ENCODE measurements around the gene DPT. TPM values are rescaled to one million over a fixed set of nuclear protein-coding genes. Genes with fewer than 3 reads are reported as not detected.

Gene DPT
- total RNA-seq, 2 experiments from 2014 or later = not detected

- Mint-ChIP-seq H3K27me3 (ENCODE audit: low read depth) (no peaks in the 10 kb centered on the region), H3K4me3 (no peak overlapping the region), H3K36me3 (ENCODE audit: low read depth) (no peaks in the 10 kb centered on the region), H3K27ac (no peak overlapping the region), H3K9me3 (no peaks in the 10 kb centered on the region), H3K4me1 (ENCODE audit: low read depth) (no peaks in the 10 kb centered on the region)
- intact Hi-C loops (cut with micrococcal nuclease) = no loop called here
- CTCF ChIA-PET = no interaction called here
- DNase-seq = no peak
Observed at GRCh38 chr1:168759077-168759476, 30.1 kb upstream of the DPT start.

- Mint-ChIP-seq H3K9me3 (no peaks in the 10 kb centered on the region), H3K4me1 (ENCODE audit: low read depth) (no peaks in the 10 kb centered on the region), H3K36me3 (ENCODE audit: low read depth) (no peaks in the 10 kb centered on the region), H3K4me3 (no peak overlapping the region), H3K27ac (no peak overlapping the region), H3K27me3 (ENCODE audit: low read depth) (no peaks in the 10 kb centered on the region)
- CTCF ChIA-PET = no interaction called here
- no peak for DNase-seq
- intact Hi-C loops (cut with micrococcal nuclease) = no loop called here
Observed at GRCh38 chr1:168758503-168758902, 29.5 kb upstream of the DPT start.

GRCh38 chr1:168755800-168756418 lies 26.9 kb upstream of the DPT start:
- CTCF ChIA-PET = interaction anchor here (0.5 to 0.9 kb wide), 3 partner anchors 18 to 592 kb away, joined by 3 to 4 read pairs (median 3); no protein-coding TSS in a partner anchor
- no peak overlapping the region for H3K27ac Mint-ChIP-seq

GRCh38 chr1:168752171-168752832 lies 23.3 kb upstream of the DPT start:
- Mint-ChIP-seq H3K36me3 (ENCODE audit: low read depth) (no peaks in the 10 kb centered on the region), H3K4me3 (no peak overlapping the region), H3K27me3 (ENCODE audit: low read depth) (peaks cover 12% of the 10 kb centered on the region), H3K4me1 (ENCODE audit: low read depth) (no peaks in the 10 kb centered on the region), H3K27ac (no peak overlapping the region), H3K9me3 (no peaks in the 10 kb centered on the region)
- DNase-seq = no peak
- intact Hi-C loops (cut with micrococcal nuclease) = no loop called here
- CTCF ChIA-PET = no interaction called here

More at GRCh38 chr1:168755800-168756418, 26.9 kb upstream of the DPT start:
- Mint-ChIP-seq H3K27me3 (ENCODE audit: low read depth) (peaks cover 8% of the 10 kb centered on the region), H3K9me3 (no peaks in the 10 kb centered on the region), H3K4me3 (no peak overlapping the region), H3K36me3 (ENCODE audit: low read depth) (no peaks in the 10 kb centered on the region), H3K4me1 (ENCODE audit: low read depth) (no peaks in the 10 kb centered on the region)
- DNase-seq = no peak
- intact Hi-C loops (cut with micrococcal nuclease) = no loop called here

GRCh38 chr1:168751195-168751650 lies 22.2 kb upstream of the DPT start:
- peaks cover 12% of the 10 kb centered on the region for H3K27me3 Mint-ChIP-seq (ENCODE audit: low read depth)
- CTCF ChIA-PET = no interaction called here
- intact Hi-C loops (cut with micrococcal nuclease) = no loop called here

GRCh38 chr1:168742994-168743650 lies 14.1 kb upstream of the DPT start:
- CTCF ChIA-PET = interaction anchor here (1.0 kb wide), 1 partner anchor 12 kb away, joined by 3 read pairs; no protein-coding TSS in a partner anchor
- Mint-ChIP-seq H3K27me3 (ENCODE audit: low read depth) (no peaks in the 10 kb centered on the region), H3K4me1 (ENCODE audit: low read depth) (no peaks in the 10 kb centered on the region), H3K27ac (no peak overlapping the region), H3K9me3 (no peaks in the 10 kb centered on the region), H3K4me3 (no peak overlapping the region), H3K36me3 (ENCODE audit: low read depth) (no peaks in the 10 kb centered on the region)
- DNase-seq = no peak
- intact Hi-C loops (cut with micrococcal nuclease) = no loop called here

More at GRCh38 chr1:168751195-168751650, 22.2 kb upstream of the DPT start:
- no peak for DNase-seq
- no peaks in the 10 kb centered on the region for H3K9me3 Mint-ChIP-seq
- no peaks in the 10 kb centered on the region for H3K36me3 Mint-ChIP-seq (ENCODE audit: low read depth)
- no peak overlapping the region for H3K4me3 Mint-ChIP-seq
- H3K27ac Mint-ChIP-seq = no peak overlapping the region
- no peaks in the 10 kb centered on the region for H3K4me1 Mint-ChIP-seq (ENCODE audit: low read depth)

GRCh38 chr1:168742386-168742785 lies 13.4 kb upstream of the DPT start:
- H3K4me3 Mint-ChIP-seq = no peak overlapping the region
- H3K9me3 Mint-ChIP-seq = no peaks in the 10 kb centered on the region
- H3K4me1 Mint-ChIP-seq (ENCODE audit: low read depth) = no peaks in the 10 kb centered on the region
- DNase-seq = no peak
- CTCF ChIA-PET = interaction anchor here (1.0 kb wide), 1 partner anchor 11 kb away, joined by 3 read pairs; no protein-coding TSS in a partner anchor
- intact Hi-C loops (cut with micrococcal nuclease) = no loop called here
- H3K27me3 Mint-ChIP-seq (ENCODE audit: low read depth) = no peaks in the 10 kb centered on the region
- H3K36me3 Mint-ChIP-seq (ENCODE audit: low read depth) = no peaks in the 10 kb centered on the region
- H3K27ac Mint-ChIP-seq = no peak overlapping the region

GRCh38 chr1:168739908-168740307 lies 10.9 kb upstream of the DPT start:
- Mint-ChIP-seq H3K4me3 (no peak overlapping the region), H3K4me1 (ENCODE audit: low read depth) (no peaks in the 10 kb centered on the region), H3K27me3 (ENCODE audit: low read depth) (peaks cover 3% of the 10 kb centered on the region), H3K36me3 (ENCODE audit: low read depth) (no peaks in the 10 kb centered on the region), H3K9me3 (no peaks in the 10 kb centered on the region), H3K27ac (no peak overlapping the region)
- no peak for DNase-seq
- intact Hi-C loops (cut with micrococcal nuclease) = no loop called here
- CTCF ChIA-PET = no interaction called here

- H3K27ac Mint-ChIP-seq = no peak overlapping the region
- no peaks in the 10 kb centered on the region for H3K9me3 Mint-ChIP-seq
- no peak overlapping the region for H3K4me3 Mint-ChIP-seq
- intact Hi-C loops (cut with micrococcal nuclease) = no loop called here
- H3K27me3 Mint-ChIP-seq (ENCODE audit: low read depth) = peaks cover 3% of the 10 kb centered on the region
- H3K36me3 Mint-ChIP-seq (ENCODE audit: low read depth) = no peaks in the 10 kb centered on the region
- no peaks in the 10 kb centered on the region for H3K4me1 Mint-ChIP-seq (ENCODE audit: low read depth)
- CTCF ChIA-PET = no interaction called here
- no peak for DNase-seq
Observed at GRCh38 chr1:168736520-168736919, 7.5 kb upstream of the DPT start.

GRCh38 chr1:168735974-168736373 lies 7.0 kb upstream of the DPT start:
- H3K9me3 Mint-ChIP-seq = no peaks in the 10 kb centered on the region
- no peak overlapping the region for H3K27ac Mint-ChIP-seq
- DNase-seq = no peak
- no peaks in the 10 kb centered on the region for H3K36me3 Mint-ChIP-seq (ENCODE audit: low read depth)
- no peaks in the 10 kb centered on the region for H3K4me1 Mint-ChIP-seq (ENCODE audit: low read depth)
- intact Hi-C loops (cut with micrococcal nuclease) = no loop called here
- CTCF ChIA-PET = no interaction called here
- peaks cover 5% of the 10 kb centered on the region for H3K27me3 Mint-ChIP-seq (ENCODE audit: low read depth)
- H3K4me3 Mint-ChIP-seq = no peak overlapping the region

GRCh38 chr1:168734946-168735345 lies 5.9 kb upstream of the DPT start:
- H3K27ac Mint-ChIP-seq = no peak overlapping the region

GRCh38 chr1:168734271-168734670 lies 5.3 kb upstream of the DPT start:
- Mint-ChIP-seq H3K27me3 (ENCODE audit: low read depth) (peaks cover 5% of the 10 kb centered on the region), H3K36me3 (ENCODE audit: low read depth) (no peaks in the 10 kb centered on the region), H3K4me3 (no peak overlapping the region), H3K9me3 (no peaks in the 10 kb centered on the region), H3K27ac (no peak overlapping the region), H3K4me1 (ENCODE audit: low read depth) (no peaks in the 10 kb centered on the region)
- intact Hi-C loops (cut with micrococcal nuclease) = no loop called here
- DNase-seq = no peak
- CTCF ChIA-PET = no interaction called here

More at GRCh38 chr1:168734946-168735345, 5.9 kb upstream of the DPT start:
- Mint-ChIP-seq H3K27me3 (ENCODE audit: low read depth) (peaks cover 5% of the 10 kb centered on the region), H3K9me3 (no peaks in the 10 kb centered on the region), H3K4me3 (no peak overlapping the region), H3K36me3 (ENCODE audit: low read depth) (no peaks in the 10 kb centered on the region), H3K4me1 (ENCODE audit: low read depth) (no peaks in the 10 kb centered on the region)
- DNase-seq = no peak
- CTCF ChIA-PET = interaction anchor here (0.9 kb wide), 1 partner anchor 14 kb away, joined by 4 read pairs; no protein-coding TSS in a partner anchor
- intact Hi-C loops (cut with micrococcal nuclease) = no loop called here

Measured in activated naive CD4-positive, alpha-beta T cell treated with anti-CD3 and anti-CD28 coated beads for 36 hours (primary cell).